GM18951 (cell line): ENCODE results near the gene TEDC1.

Experiments
- POLR2A ChIP-seq: IDR thresholded peaks from 4 replicates; pipeline ENCODE4 v1.6.1; 2011; ENCODE audit warnings: mild to moderate bottlenecking; ENCODE audit not compliant: insufficient read length, insufficient read depth; ENCODE audit errors: extremely low read depth
- in situ Hi-C: fragments of 300-500 bp; cut with MboI; formaldehyde crosslinking; loops from one replicate; pipeline ENCODE4 v1.12.0; 2022; ENCODE audit warnings: low sequenced_read_pairs, mixed read lengths, inconsistent platforms; ENCODE audit not compliant: unreplicated experiment

Gene TEDC1

GRCh38 chr14:105495990-105496830, 5.2 kb downstream of the TEDC1 start:
- in situ Hi-C loops: no loop called here
- TF ChIP-seq POLR2A: no peak

DNA sequence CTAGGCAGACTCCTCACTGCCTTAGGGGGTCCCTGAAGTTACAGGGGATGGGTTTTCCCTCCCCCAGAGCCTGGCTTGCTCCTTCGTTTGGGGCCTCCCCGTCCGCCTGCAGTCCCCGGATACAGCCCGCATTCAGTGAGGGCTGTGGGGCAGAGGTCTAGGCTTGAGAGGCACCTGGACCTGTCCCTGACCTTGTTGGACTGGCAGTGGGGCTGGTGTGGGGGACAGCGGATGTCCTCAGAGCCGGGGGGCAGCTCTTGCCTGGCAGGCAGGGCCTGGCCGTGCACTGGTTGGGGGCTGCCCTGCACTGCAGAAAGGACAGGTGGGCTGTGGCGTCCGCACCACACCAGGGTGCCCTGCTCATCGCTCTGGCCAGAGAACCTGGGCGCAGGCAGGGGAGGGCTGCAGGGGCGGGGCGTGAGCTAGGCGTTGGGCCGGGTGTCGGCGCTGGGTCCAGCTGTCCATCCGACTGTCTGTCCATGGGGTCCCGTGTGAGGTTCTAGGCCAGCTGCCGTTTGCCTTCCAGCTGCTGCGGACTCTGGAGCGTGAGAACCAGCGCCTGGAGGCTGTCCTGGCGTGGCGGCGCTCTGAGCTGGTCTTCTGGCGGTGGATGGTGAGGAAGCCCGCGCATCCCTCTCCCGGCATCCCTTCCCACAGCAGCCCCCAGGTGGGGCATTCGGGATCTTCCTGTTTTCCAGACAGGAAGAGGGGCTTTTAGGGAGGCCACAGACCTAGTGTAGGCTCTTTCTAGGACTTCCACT, 6.0 kb downstream of the TEDC1 start:
- in situ Hi-C loops: no loop called here
- no peak for TF ChIP-seq POLR2A

DNA sequence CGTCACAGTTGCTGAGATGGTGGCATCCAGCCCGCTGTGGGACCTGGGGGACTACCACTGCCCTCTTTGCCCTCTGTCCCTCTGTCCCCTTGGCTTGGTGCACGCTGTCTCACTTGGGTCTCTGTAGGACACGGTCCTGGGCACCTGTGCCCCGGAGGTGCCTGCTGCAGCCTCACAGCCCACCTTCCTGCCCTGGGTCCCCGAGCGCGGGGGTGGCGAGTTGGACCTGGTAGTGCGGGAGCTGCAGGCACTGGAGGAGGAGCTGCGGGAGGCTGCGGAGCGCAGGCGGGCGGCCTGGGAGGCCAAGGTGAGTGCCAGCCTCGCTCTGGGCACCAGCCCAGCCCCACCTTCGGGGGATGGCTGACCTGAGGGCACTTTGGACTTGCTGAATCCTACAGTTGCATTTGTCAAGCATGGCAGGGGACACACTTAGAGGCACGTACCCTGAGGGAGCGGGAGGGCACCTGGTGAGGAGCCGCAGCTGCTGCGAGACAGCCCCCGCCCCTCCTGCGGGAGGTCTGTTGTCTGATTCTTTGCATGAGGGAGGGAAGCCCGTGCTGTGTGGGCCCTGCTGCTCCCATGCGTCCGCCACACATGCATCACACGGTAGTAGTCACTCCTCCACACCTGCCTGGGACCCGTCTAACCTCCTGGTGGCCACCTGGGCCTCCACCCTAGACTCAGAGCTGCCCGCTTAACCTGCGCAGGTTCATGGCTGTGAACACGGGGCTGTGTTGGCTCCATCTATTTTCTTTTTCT, 6.8 kb downstream of the TEDC1 start:
- in situ Hi-C loops: no loop called here
- TF ChIP-seq POLR2A: no peak

DNA sequence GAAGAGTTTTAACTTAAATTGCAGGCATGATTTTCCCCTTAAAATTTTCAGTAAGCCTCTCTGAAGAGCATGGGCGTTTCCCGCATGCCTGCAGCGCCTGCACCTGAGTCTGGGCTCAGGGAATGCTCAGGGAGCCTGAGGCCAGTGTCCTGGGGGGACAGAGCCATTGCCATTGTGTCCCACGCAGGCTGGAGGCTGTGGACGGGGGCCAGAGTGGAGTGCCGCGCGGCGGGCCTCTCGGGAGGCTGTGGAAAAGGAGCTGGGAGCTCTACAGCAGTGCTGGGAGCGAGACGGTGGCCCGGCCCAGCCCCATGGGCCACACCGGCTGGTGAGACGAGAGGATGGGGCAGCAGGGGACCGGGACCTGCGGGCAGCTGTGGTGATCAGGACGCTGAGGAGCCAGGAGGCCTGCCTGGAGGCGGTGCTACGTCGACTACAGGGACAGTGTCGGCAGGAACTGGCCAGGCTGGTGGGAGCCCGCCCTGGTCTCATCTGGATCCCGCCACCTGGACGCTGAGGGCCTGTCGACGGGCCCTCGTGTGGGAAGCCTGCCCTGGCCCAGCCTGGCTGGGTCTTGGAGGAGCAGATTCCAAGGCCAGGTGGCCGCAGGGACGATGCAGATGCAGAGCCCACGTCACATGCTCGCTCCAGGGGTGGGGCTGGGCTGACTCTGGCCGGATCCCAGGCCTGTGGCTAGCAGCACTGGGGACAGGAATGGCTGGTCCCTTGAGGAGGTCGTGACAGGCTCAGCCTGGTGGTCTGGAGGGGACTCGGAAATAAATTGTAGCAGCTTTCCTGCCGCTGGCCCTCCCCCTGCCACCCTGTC, 7.6 kb downstream of the TEDC1 start:
- in situ Hi-C loops: no loop called here
- TF ChIP-seq POLR2A: no peak

GRCh38 chr14:105499256-105500035, 8.4 kb downstream of the TEDC1 start:
- no peak for TF ChIP-seq POLR2A
- in situ Hi-C loops: no loop called here

DNA sequence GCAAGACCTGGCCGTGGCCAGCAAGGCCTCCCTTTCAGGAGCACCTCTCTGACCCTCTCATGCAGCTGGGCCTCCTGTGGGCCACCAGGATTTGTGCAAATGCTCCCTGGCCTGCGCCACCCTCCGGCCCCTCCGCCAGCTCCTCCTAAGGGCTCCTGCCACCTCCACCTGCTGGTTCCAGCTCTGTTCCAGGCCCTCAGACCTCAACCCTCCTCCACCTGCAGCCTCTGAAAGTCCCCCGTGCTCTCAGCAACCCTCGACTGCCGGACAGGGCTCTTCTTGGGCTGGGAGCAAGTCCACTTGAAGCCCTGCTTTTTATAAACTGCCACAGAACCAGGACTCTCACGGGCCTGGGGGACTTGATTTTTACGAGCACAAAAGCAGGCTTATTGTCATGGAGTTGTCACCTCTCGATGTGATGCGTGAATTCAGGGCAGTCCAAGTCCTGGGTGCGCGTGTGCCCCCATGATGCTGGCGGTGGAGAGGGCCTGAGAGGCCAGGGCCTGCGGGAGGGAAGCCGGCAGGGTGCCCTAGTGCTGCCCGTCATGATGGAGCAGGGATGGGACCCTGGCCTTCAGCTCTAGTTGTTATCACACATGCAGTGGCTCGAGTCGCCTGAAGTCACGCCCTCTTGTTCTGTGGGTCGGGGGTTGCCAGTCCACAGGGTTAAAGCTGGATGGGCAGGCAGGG, 9.1 kb downstream of the TEDC1 start:
- TF ChIP-seq POLR2A: no peak
- in situ Hi-C loops: no loop called here

- in situ Hi-C loops: no loop called here
- no peak for TF ChIP-seq POLR2A
Observed at GRCh38 chr14:105500726-105501101, 9.7 kb downstream of the TEDC1 start.

DNA sequence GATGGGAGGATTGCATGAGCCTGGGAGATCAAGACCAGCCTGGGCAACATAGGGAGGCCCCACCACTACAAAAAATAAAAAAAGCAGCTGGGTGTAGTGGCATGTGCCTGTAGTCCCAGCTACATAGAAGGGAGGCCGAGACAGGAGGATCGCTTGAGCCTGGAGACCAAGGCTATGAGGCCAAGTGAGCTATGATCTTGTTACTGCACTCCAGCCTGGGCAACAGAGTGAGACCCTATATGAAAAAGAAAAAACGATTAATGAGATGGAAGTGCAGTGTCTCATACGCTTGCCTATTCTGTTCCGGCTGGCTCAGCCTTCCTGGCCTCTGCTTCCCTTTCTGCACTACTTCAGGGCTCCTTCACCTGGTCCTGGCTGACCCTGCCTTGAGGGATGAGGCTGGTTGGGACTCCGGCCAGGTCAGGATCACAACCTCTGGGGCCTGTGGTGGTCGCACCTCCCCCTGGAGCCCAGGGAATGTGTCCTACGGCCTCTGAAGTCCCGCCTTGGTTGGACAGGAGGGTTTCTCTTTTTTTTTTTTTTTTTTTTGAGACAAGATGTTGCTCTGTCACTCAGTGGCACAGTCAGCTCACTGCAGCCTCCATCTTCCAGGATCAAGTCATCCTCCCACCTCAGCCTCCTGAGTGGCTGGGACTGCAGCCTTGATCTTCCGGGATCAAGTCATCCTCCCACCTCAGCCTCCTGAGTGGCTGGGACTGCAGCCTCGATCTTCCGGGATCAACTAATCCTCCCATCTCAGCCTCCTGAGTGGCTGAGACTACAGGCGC, 10.7 kb downstream of the TEDC1 start:
- TF ChIP-seq POLR2A: no peak
- in situ Hi-C loops: no loop called here

DNA sequence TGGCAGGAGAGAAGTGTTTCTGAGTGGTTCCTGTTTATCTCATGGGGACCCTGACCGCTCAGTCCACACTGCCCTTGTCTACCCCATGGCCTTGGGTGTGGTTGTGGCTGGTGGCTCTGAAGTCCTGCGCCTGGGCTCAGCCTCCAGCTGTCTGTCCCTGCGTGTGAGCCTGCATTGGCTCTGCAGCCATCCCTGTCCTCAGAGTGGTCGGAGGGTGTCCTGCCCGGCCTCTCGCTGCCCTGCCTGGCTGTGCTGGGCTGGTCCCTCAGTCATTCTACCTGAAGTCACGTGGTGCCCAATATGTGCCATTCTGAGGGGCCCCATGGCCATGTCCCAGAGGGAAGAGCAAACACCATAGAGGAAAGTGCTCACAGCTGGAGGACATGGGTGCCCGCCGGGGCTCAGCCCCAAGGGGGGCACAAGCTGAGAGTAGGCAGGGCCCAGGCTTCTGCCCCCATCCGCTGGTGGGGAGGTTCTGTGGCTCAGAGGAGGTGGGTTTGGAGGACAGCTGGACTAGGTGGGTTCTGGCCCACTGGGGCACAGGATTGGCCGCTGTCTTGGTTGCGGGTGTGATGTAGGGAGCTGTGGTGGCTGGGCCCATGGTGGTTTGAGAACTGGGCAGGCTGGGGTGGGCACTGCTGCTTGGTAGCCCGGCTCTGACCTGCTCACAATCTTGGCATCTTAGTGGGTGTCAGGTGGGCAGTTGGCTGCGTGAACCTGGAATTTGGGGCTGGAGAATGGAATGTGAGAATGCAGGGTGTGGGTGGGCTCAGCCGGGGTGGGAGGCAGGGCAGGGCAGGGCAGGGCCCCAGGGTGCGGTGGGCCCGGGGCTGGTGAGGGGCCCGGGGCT, 11.6 kb downstream of the TEDC1 start:
- in situ Hi-C loops: no loop called here
- no peak for TF ChIP-seq POLR2A

DNA sequence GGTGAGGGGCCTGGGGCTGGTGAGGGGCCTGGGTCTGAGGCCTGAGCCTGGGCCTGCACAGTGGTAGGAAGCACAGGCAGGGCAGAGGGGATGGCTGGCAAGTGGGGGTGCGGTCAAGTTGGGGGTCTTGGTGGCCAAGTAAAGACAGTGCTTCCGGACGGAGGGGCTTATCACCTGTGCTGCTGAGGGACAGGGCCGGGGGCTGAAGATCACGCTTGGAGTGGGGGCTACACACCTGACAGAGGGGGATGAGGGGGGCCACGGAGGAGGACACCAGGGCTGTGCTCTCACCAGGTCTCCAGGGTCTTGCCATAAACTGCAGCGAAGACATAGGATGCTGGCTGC, 12.2 kb downstream of the TEDC1 start:
- in situ Hi-C loops: no loop called here
- no peak for TF ChIP-seq POLR2A

DNA sequence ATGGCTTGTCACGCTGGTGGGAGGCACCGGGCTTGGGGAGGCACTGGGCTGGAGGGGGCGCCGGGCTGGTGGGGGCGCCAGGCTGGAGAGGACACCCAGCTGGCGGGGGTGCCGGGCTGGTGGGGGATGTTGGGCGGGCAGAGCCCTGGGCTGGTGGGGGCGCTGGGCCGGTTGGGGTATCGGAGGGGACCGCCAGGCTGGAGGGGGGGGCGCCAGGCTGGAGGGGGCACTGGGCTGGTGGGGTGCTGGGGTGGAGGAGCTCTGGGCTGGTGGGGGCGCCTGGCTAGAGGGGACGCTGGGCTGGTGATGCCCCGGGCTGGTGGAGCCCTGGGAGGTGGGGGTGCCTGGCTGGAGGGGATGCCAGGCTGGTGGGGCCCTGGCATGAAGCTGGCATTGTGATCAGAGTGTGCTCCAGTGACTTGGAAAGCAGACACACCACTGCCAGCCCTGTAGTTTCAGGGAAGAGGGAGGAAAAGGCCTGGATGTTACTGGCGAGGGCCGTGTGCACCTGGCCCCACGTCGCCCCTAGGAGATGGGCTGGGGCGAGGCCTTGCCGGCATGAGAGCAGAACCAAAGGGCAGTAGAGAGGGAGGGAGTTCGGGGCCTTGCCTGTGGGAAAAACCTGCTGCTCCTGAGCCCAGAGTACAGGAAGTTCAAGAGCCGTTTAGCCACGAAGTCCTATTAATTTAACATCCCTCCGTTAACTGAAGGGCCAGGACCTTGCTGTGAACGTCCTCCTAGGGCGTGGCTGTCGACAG, 13.1 kb downstream of the TEDC1 start:
- in situ Hi-C loops: no loop called here

More for the DNA sequence above, 13.1 kb downstream of the TEDC1 start:
- TF ChIP-seq POLR2A: no peak
